ENCODE measurements around the gene ABLIM3.

The ABLIM3 gene

GRCh38 chr5:149161850-149162249 is 20.6 kb downstream of the ABLIM3 start:
- no peak for TF ChIP-seq CTCF (IDR thresholded peaks at IDR 0.05)

GRCh38 chr5:149162401-149163084 is 21.2 kb downstream of the ABLIM3 start:
- TF ChIP-seq CTCF (IDR thresholded peaks at IDR 0.05) = no peak

GRCh38 chr5:149164731-149165130 is 23.4 kb downstream of the ABLIM3 start:
- no peak for TF ChIP-seq CTCF (IDR thresholded peaks at IDR 0.05)

GRCh38 chr5:149166128-149166527 is 24.8 kb downstream of the ABLIM3 start:
- TF ChIP-seq CTCF (IDR thresholded peaks at IDR 0.05) = no peak

- no peak for TF ChIP-seq CTCF (IDR thresholded peaks at IDR 0.05)
Observed at GRCh38 chr5:149166591-149167100, 25.4 kb downstream of the ABLIM3 start.

- TF ChIP-seq CTCF (IDR thresholded peaks at IDR 0.05) = no peak
Observed at GRCh38 chr5:149168276-149168906, 27.1 kb downstream of the ABLIM3 start.

GRCh38 chr5:149170299-149170698 is 29.0 kb downstream of the ABLIM3 start:
- TF ChIP-seq CTCF (IDR thresholded peaks at IDR 0.05) = no peak

Data from LNCAP (cell line).